Osteoblast (primary cell): ENCODE data around the gene BAZ1B. TPM values are rescaled to one million over a fixed set of nuclear protein-coding genes. Genes with fewer than 3 reads are reported as not detected.
"Not testable (repeated sequence)": the region's sequence is repeated elsewhere in the genome, so short reads cannot be mapped to it uniquely, and the experiment has no call there.

Experiments used
- DNase-seq: peaks from one replicate; pipeline ENCODE4 v3.0.0; 2011; ENCODE audit warnings: low spot score, mixed read lengths; ENCODE audit not compliant: insufficient read length; ENCODE audit errors: missing footprints
- H2AFZ ChIP-seq: 2 replicates; pipeline ENCODE4 v1.6.0; 2011; ENCODE audit warnings: mild to moderate bottlenecking, low read length
- H3K27ac ChIP-seq: 2 replicates; pipeline ENCODE4 v1.5.1; 2011; ENCODE audit warnings: mild to moderate bottlenecking, low read depth, low read length, moderate library complexity
- H3K27me3 ChIP-seq: 2 replicates; pipeline ENCODE4 v1.6.0; 2012; ENCODE audit warnings: mild to moderate bottlenecking, control low read depth, inconsistent platforms, low read length, moderate library complexity; ENCODE audit not compliant: insufficient read depth
- H3K36me3 ChIP-seq: 2 replicates; pipeline ENCODE4 v1.5.1; 2011; ENCODE audit warnings: mild to moderate bottlenecking, low read length, control low read depth, moderate library complexity; ENCODE audit not compliant: insufficient read depth
- H3K4me1 ChIP-seq: 2 replicates; pipeline ENCODE4 v1.5.1; 2011; ENCODE audit warnings: mild to moderate bottlenecking, low read length, control low read depth, moderate library complexity; ENCODE audit not compliant: insufficient read depth
- H3K4me2 ChIP-seq: 2 replicates; pipeline ENCODE4 v1.6.0; 2011; ENCODE audit warnings: mild to moderate bottlenecking, low read length; ENCODE audit not compliant: insufficient read depth
- H3K4me3 ChIP-seq: fragments of 200-600 bp; sonication (generic); 3 replicates; pipeline ENCODE4 v1.5.1; 2012; ENCODE audit warnings: mild to moderate bottlenecking, low read length, inconsistent platforms; ENCODE audit not compliant: insufficient read depth
- H3K79me2 ChIP-seq: 2 replicates; pipeline ENCODE4 v1.6.0; 2012; ENCODE audit warnings: mild to moderate bottlenecking, low read length, control low read depth, inconsistent platforms; ENCODE audit not compliant: insufficient read depth
- H3K9me3 ChIP-seq: 2 replicates; pipeline ENCODE4 v1.5.1; 2011; ENCODE audit warnings: low read depth, low read length, control low read depth
- H4K20me1 ChIP-seq: 2 replicates; pipeline ENCODE4 v1.6.0; 2012; ENCODE audit warnings: mild to moderate bottlenecking, low read length, control low read depth; ENCODE audit not compliant: insufficient read depth
- total RNA-seq: library from RNA; depleted of rRNA; stranded (reverse); fragments of >200 nt; gene quantifications from 2 replicates; pipeline ENCODE4 v1.2.3, GENCODE V29; 2012
- TF ChIP-seq, protein P1 (sequence below): IDR thresholded peaks from 2 replicates; pipeline ENCODE4 v1.5.1; 2011; ENCODE audit warnings: mild to moderate bottlenecking, low read depth, low read length, moderate library complexity; ENCODE audit errors: extremely low read depth

BAZ1B gene
- total RNA-seq, 1 donor: 61.2 TPM

DNA sequence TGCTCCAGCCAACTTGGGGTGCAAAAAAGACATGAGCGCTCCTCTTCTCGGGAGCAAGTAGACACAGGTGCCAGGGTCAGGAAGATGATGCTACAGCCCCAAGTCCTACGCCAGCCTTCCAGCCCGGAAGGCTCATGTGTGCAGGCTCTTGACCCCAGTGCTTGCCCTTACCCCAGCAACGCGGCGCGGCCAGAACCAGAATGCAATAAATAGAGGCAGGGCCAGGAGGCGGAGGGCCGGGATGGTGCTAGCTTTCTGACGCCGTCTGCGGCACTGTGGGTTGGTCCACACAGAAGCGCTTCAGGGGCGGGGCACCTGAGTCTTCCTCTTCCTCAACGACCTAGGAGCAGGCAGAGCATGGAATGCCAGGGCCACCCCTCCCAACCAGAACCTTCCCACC lies 15.0 kb upstream of the BAZ1B start:
- no peak overlapping the region for H2AFZ ChIP-seq
- no peaks in the 10 kb centered on the region for H3K27me3 ChIP-seq
- peaks cover under 1% of the 10 kb centered on the region for H4K20me1 ChIP-seq
- peaks cover 55% of the 10 kb centered on the region for H3K36me3 ChIP-seq
- no peak for DNase-seq
- H3K4me3 ChIP-seq: no peak overlapping the region
- peaks cover 16% of the 10 kb centered on the region for H3K79me2 ChIP-seq
- H3K4me1 ChIP-seq: no peaks in the 10 kb centered on the region
- no peaks in the 10 kb centered on the region for H3K9me3 ChIP-seq
- TF ChIP-seq, protein P1, sequence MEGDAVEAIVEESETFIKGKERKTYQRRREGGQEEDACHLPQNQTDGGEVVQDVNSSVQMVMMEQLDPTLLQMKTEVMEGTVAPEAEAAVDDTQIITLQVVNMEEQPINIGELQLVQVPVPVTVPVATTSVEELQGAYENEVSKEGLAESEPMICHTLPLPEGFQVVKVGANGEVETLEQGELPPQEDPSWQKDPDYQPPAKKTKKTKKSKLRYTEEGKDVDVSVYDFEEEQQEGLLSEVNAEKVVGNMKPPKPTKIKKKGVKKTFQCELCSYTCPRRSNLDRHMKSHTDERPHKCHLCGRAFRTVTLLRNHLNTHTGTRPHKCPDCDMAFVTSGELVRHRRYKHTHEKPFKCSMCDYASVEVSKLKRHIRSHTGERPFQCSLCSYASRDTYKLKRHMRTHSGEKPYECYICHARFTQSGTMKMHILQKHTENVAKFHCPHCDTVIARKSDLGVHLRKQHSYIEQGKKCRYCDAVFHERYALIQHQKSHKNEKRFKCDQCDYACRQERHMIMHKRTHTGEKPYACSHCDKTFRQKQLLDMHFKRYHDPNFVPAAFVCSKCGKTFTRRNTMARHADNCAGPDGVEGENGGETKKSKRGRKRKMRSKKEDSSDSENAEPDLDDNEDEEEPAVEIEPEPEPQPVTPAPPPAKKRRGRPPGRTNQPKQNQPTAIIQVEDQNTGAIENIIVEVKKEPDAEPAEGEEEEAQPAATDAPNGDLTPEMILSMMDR: no peak
- no peak overlapping the region for H3K4me2 ChIP-seq
- H3K27ac ChIP-seq: no peak overlapping the region

- Histone ChIP-seq H3K9me3 (no peaks in the 10 kb centered on the region), H3K27me3 (no peaks in the 10 kb centered on the region), H3K4me3 (no peak overlapping the region), H3K36me3 (peaks cover 51% of the 10 kb centered on the region), H3K27ac (no peak overlapping the region), H2AFZ (no peak overlapping the region), H3K4me2 (no peak overlapping the region), H3K79me2 (peaks cover 11% of the 10 kb centered on the region), H4K20me1 (no peaks in the 10 kb centered on the region), H3K4me1 (no peaks in the 10 kb centered on the region)
- TF ChIP-seq, protein P1: no peak
- DNase-seq: no peak
Measured at GRCh38 chr7:73536479-73536878, 14.4 kb upstream of the BAZ1B start.

DNA sequence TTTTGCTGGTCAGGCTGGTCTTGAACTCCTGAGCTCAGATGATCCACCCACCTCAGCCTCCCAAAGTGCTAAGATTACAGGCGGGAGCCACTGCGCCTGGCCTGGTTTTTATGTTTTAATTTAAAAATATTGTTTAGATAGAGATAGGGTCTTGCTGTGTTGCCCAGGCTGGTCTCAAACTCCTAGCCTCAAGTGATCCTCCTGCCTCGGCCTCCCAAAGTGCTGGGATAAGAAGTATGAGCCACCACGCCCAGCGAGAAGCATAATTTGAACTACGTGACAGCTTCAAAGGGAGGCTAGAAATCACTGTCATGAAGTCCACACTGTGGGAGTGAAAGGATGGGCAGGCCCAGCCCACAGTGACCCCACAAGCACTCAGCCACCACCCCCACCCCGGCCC lies 13.8 kb upstream of the BAZ1B start:
- H3K4me3 ChIP-seq, H4K20me1 ChIP-seq, H2AFZ ChIP-seq, H3K4me1 ChIP-seq, H3K79me2 ChIP-seq, H3K9me3 ChIP-seq, DNase-seq, H3K4me2 ChIP-seq, H3K27ac ChIP-seq, H3K27me3 ChIP-seq: not testable (repeated sequence)
- H3K36me3 ChIP-seq: peaks cover 51% of the 10 kb centered on the region

GRCh38 chr7:73533742-73534141 lies 11.6 kb upstream of the BAZ1B start:
- no peaks in the 10 kb centered on the region for H3K79me2 ChIP-seq
- H3K4me2 ChIP-seq: no peak overlapping the region
- no peaks in the 10 kb centered on the region for H3K27me3 ChIP-seq
- no peak for DNase-seq
- H2AFZ ChIP-seq: no peak overlapping the region
- TF ChIP-seq, protein P1: no peak
- H3K9me3 ChIP-seq: no peaks in the 10 kb centered on the region
- H3K36me3 ChIP-seq: peaks cover 36% of the 10 kb centered on the region
- H4K20me1 ChIP-seq: no peaks in the 10 kb centered on the region
- no peaks in the 10 kb centered on the region for H3K4me1 ChIP-seq
- H3K4me3 ChIP-seq: no peak overlapping the region
- H3K27ac ChIP-seq: no peak overlapping the region
